ENCODE results near the gene RPRD1A.
"Not testable (repeated sequence)": the region's sequence is repeated elsewhere in the genome, so short reads cannot be mapped to it uniquely, and the experiment has no call there.

- not testable (repeated sequence) for TF ChIP-seq EZH2 (IDR thresholded peaks at IDR 0.05; ENCODE audit: insufficient read depth, poor library complexity, severe bottlenecking); EZH2phosphoT487 (IDR thresholded peaks at IDR 0.05; ENCODE audit: insufficient read depth, low read depth)
Measured at GRCh38 chr18:36081118-36081517, 13.8 kb upstream of the RPRD1A start.
